NCI-H82 treated with DMSO at 0.1 percent for 48 hours (cell line): ENCODE measurements around the gene CD3E.

Source experiments
- DNase-seq: peaks from one replicate; lab custom pipeline; 2025; ENCODE audit not compliant: unreplicated experiment; lab: John Stamatoyannopoulos, UW

Gene CD3E

DNA sequence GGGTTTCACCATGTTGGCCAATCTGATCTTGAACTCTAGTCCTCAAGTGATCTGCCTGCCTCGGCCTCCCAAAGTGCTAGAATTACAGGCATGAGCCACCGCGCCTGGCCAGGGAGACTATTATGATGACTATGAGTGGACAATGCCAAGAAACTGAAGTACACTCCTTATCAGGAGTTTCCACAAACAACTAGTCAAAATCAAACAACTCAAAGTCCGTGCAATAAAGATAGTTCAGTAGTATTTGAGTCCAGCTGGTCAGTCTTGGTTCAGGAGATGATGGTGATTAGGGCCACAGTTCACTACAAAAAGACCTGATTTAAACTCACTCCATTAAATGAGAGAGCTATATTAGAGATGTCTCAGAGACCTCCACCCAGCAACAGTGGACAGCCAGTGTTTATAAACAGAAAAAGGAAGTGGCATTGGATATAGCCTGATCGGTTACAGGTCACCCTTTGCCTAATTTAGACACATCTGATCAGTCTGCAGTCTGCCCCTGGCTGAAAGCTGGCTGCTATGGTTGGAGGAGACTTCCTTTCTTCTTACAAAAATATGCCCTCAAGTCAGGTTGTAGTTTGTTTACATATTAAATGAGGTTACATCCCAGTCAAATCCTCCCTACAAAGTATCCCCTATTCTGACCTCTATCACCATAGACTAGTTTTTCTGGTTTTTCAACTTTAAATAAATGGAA, 17.0 kb downstream of the CD3E start:
- DNase-seq: no peak

DNA sequence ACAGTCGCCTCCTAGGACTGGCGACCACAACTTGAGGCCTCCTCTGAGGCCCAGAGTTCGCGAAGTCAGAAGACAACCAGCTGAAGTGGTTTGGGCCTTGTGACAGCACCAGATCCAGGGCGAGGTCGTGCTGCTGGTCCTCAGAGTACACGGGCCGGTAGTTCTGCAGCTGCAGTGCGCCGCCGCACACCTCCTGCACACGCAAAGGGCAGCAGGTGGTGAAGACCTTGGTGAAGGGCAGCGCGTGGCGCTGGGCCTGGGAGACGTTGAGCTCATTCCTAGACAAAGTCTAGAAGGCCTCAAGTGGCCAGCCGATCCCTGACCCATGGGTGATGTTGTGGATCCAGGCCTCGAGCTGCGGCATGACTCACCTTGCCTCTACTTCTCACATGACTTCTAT, 18.2 kb downstream of the CD3E start:
- DNase-seq: no peak

DNA sequence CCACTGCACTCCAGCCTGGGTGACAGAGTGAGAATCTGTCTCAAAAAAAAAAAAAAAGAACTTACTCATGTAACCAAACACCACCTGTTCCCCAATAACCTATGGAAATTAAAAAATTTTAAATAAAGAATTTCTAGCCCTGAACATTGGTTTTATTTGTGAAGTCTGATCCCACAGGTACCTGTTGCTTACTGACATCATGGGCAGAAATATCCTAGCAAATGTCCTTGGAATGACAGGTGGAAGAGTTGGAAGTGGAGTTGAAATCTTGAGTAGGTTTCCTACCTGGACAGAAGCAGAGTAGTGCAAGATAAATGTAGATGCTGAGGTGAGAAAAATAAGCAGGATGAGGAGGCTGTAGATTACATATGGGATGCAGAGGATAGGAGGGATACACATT, 20.8 kb downstream of the CD3E start:
- DNase-seq: no peak

DNA sequence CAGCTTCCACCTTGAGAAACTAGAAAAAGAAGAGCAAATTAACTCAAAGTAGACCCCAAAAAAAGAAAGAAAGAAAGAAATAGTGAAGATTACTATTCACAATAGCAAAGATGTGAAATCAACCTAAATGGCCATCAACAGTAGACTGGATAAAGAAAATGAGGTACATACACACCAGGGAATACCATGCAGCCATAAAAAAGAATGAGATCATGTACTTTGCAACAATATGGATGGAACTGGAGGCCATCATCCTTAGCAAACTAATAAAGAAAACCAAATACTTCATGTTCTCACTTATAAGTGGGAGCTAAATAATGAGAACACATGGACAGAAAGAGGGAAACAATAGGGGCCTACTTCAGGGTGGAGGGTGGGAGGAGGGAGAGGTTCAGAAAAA, 24.2 kb downstream of the CD3E start:
- DNase-seq: no peak

DNA sequence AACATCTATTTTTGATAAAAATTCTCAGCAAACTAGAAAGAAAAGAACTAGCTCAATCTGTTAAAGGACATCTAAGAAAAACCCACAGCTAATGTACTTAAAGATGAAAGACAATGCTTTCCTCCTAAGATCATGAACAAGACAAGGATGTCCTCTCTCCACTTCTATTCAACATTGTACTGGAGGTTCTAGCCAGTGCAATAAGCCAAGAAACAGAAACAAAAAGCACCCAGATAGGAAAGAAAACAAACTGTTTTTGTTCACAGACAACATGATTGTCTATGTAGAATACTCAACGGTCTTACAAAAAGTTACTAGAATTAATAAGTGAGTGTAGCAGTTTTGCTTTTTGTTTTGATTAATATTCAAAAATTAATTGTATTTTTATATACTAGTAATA, 30.2 kb downstream of the CD3E start:
- no peak for DNase-seq

DNA sequence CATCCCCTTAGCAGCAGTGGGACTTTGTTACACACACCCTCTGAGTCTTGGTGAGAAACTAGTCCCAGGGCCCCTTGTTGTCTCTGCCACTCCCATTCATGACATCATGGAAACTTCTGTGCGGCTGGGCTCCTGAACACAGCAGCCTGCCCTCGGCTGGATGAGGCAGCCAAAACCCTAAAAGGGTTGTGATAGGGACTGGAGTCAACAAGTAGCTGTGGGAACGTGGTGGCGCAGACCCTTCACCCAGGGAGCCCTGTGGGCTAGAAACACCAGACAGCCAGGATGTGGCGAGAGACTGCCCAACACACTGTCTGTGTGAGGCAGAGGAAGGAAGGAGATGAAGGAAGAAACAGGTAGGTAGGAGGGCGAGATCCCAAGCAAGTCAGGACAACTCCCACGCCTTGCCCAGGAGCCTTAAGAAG, 34.1 kb downstream of the CD3E start:
- no peak for DNase-seq

DNA sequence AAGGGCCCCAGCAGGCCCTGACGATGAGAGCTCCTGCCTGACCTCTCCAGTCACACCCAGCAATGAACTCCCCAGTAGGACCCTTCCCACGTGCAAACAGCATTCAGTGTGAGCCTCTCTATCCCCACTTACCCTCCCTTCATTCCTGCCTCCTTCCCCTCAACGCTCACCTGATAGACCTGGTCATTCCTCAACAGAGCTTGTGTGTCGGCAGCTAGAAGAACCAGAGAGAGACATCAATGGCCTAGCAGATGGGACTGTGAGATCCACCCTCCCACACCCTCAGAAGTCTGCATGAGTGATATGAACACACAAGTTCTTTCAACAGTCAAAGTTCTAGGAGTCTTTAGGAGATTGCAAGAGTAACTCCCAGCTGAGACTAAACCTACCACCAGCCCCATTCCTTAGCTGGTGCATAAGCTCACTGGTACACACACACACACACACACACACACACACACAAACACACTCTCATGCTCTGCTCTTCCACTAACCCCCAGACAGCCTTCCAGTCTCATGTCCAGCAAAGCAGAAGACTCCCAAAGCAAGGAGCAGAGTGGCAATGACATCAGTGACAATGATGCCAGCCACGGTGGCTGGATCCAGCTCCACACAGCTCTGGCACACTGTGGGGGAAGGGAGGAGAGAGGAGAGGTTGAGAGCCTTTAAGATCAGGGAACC, 34.9 kb downstream of the CD3E start:
- DNase-seq: no peak

DNA sequence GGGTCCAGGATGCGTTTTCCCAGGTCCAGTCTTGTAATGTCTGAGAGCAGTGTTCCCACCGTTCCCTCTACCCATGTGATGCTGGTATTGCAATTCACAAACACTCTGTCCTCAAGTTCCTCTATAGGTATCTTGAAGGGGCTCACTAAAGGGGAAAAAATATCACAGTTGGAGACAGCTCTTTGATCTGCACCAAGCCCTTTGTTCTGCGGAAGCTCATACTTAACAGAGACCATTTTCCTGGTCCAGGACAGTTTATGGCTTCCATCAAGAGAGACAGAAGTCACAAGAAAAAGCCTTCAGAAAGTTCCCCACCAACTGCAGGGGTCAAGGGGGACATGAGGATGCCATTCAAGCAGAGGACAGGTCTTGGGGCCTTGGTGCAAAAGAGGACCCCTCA, 35.9 kb downstream of the CD3E start:
- DNase-seq: no peak

DNA sequence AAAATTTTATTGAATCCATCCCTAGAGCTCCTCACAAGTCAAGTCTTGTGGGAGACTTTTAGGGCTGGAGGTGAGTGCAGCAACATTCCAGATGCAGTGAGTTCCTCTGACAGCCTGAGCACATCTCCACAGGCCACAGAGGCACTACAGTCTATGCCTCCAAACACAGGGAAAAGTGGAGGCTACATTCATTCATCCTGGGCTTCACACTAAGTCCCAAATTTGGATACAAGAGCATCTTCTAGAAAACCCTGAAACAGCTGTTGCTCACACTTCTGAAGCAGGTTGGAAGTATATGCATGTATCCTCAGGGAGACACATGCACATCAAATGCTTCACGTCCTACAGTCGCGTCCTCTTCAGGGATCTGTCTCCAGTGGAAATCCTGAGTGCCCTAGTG, 36.7 kb downstream of the CD3E start:
- no peak for DNase-seq

DNA sequence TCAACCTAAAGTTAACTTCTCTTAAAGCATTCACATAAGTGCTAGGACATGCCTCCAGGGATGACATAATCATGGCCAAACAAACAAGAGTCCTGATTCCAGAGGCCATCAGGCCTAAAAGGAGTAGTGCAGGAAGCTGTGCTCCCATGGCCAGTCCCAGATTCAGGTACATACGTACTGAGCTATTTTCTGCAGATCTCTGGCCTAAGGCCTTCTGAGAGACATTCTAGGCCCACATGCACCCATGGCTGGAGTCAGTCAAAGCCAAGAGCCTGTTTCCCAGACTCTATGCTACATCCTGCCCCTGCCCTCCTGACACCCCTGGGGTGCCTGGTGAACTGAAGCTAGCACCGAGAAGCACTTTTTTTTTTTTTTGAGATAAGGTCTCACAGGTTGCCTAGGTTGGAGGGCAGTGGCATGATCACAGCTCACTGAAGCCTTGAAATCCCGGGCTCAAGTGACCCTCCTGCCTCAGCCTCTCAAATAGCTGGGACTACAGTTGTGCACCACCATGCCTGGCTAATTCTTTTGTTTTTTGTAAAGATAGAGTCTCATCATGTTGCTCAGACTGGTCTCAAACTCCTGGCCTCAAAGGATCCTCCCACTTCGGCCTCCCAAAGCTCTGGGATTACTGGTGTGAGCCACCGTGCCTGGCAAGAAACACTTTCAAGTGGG, 37.4 kb downstream of the CD3E start:
- DNase-seq: no peak

DNA sequence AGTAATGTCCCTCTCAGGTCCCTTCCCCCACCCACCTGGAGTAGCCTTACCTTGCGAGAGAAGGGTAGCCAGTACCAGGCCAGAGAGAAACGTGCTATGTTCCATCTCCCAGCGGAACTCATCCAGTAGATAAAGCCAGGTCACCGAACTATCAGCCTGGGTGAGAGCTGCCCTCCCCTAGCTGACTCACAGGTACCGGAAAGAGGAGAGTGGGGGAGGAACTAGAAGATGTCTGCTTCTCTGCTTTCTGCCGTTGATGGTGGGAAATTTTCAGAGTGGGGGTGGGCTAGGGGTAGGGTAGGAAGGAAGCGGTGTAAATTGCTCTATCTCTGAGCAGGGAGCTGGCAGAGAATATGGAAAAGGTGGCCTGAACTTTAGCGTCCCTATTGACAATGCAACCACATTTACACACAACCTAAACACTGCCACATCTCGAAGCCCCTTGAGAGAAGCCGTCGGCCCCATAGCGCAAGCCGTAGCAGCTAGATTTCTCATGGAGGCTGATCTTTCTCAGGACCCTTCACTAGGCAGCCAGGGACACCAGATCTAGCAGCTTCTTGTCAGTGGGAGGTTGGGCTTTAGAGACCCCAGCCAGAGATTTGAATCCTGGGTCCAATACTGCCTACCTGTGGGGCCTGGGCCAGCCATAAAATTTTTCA, 38.1 kb downstream of the CD3E start, which contains the start of gene CD3D:
TSS of gene CD3D (minus strand) at position 203 of the 659 bp plus-strand sequence. CDS start at position 105, 98 bp downstream.
- no peak for DNase-seq

DNA sequence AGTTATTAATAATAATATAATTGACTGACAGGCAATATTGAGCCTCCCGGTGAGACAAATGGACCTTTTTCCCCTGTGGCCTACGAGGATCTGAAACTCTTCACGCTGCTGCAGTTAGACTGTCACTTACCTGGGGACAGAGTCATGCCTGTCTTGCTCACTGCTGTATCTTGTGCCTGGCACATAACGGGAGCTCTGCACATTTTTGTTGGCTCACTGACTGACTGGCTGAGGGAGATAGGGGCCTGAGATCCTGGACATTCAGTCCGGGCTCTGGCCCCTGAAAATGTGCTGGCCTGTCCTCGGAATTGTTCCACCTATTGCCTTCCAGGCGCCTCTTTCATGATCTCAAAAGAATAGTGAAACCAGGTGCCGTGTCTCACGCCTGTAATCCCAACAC, 38.7 kb downstream of the CD3E start:
- DNase-seq: no peak

DNA sequence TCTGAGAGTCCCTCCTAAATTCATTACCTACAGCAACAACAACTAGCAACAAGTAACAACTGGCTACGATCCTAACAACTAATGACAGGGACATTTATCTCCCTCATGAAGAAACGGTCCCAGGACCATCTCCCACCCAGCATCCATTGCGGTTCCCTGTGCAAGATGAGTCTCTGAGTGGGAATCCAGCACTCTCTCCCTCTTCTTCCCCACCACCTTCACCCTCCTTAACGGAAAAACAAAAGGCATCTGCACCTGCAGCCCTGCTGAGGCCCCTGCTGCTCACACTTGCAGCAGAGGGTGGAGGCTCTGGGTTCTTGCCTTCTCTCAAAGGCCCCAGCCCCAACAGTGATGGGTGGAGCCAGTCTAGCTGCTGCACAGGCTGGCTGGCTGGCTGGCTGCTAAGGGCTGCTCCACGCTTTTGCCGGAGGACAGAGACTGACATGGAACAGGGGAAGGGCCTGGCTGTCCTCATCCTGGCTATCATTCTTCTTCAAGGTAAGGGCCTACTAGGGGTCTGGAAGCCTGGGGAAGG, 39.5 kb downstream of the CD3E start, which contains the start of gene CD3G:
TSS of gene CD3G (plus strand) at position 364 of the 535 bp plus-strand sequence. CDS start at position 444, 80 bp downstream.
- no peak for DNase-seq

DNA sequence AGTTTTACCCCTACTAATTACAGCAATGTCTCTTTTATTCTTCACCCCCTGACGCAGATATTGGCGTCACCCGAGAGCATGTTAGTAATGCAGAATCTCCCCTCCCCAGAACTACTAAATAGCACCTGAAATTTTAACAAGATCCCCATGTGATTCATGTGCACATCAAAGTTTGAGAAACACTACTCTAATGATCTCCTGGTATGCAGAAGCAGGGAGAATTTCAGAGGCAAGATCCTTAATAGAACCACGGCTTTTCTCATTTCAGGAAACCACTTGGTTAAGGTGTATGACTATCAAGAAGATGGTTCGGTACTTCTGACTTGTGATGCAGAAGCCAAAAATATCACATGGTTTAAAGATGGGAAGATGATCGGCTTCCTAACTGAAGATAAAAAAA, 44.9 kb downstream of the CD3E start:
- DNase-seq: no peak

DNA sequence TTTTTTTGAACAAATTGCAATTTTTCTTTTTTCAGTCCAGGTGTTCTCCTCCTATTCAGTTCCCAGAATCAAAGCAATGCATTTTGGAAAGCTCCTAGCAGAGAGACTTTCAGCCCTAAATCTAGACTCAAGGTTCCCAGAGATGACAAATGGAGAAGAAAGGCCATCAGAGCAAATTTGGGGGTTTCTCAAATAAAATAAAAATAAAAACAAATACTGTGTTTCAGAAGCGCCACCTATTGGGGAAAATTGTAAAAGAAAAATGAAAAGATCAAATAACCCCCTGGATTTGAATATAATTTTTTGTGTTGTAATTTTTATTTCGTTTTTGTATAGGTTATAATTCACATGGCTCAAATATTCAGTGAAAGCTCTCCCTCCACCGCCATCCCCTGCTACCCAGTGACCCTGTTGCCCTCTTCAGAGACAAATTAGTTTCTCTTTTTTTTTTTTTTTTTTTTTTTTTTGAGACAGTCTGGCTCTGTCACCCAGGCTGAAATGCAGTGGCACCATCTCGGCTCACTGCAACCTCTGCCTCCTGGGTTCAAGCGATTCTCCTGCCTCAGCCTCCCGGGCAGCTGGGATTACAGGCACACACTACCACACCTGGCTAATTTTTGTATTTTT, 48.7 kb downstream of the CD3E start:
- no peak for DNase-seq

DNA sequence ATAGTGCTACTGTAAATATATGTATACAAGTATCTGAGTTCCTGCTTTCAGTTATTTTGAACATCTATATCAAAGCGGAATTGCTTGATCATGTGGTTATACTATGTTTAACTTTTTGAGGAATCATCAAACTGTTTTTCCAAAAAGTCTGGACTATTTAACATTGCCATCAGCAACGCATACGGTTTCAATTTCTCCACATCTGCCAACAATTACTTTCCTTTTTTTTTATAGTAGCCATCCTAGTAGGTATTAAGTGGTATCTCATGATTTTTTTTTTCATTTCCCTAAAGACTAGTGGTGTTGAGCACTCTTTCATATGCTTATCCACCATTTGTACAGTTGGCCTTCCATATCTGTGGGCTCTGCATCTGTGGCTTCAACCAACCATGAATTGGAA, 53.5 kb downstream of the CD3E start:
- no peak for DNase-seq

DNA sequence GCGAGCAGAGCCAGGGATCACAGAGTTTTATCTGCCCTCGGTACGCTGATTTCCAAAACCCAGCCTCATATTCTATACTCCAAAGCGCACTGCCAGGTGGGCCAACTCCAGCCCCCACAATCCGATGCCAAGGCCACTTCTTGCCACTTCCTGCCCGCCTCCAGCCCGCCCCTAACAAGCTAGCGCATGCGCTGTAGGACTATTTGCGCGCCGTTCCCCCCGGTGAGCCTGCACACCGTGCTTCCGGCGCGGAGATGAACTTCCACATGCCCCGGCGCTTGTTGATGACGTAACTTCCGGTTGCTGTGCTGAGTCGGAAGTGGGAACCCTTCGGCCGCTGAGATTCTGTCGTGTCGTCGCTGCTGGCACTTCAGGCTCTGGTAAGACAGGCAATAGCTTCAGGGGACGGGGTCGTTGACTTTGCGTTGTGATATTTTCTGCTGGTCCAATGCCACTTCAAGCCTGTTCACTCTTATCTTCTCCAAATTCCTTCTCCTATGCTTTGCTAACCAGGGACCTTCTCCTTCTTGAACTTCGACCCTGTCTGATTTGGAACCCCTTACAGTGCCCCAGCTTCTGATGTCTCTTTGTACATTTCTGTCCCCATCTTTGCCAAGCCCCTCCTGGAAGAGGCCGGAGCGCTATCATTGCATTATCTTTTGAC, 54.9 kb downstream of the CD3E start, which contains the start of gene UBE4A:
TSS of gene UBE4A (plus strand) at position 306 of the 664 bp plus-strand sequence. CDS start 5,481 bp downstream, outside the sequence.
- DNase-seq: peak; percentile 64

DNA sequence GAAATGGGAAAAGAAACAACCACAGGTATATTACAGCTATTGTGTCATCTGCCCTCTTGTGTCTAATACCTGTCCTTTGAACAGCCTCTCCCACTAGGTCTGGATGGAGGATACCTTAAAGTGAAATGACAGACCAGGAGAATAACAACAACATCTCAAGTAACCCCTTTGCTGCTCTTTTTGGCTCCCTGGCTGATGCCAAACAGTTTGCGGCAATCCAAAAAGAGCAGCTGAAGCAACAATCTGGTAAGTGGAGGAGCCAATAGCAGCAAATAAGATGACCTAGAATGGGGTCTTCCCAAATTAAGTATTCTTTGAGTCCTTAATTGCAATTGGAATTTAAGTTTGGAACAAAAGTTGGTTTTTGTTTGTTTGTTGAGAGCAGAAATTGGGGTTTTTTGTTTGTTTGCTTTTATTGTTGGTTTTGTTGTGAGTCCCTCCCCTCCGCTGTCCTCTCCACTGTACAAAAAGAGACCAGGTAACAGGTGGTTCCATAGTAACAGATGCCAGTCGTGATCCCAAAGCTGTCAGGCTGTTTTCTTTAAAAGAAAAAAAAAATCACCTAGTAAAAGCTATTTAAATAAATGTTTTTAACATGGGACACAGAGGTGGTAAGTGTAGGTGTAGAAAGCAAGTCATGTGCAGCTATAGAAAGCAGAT, 60.6 kb downstream of the CD3E start:
- DNase-seq: no peak
